ENCODE measurements around the gene PHLDA2.
"Not testable (repeated sequence)": the region's sequence is repeated elsewhere in the genome, so short reads cannot be mapped to it uniquely, and the experiment has no call there.

Gene PHLDA2

GRCh38 chr11:2945031-2945756 lies 16.0 kb upstream of the PHLDA2 start:
- peak; percentile 36 for FAIRE-seq

GRCh38 chr11:2944530-2944929 lies 15.3 kb upstream of the PHLDA2 start:
- no peak for FAIRE-seq

GRCh38 chr11:2943711-2944118 lies 14.5 kb upstream of the PHLDA2 start:
- FAIRE-seq, result no peak

- FAIRE-seq, result no peak
These were observed 13.9 kb upstream of the PHLDA2 start for GRCh38 chr11:2942872-2943710.

- FAIRE-seq, result no peak
These were observed 13.2 kb upstream of the PHLDA2 start for GRCh38 chr11:2942447-2942846.

- no peak for FAIRE-seq
These were observed 12.0 kb upstream of the PHLDA2 start for GRCh38 chr11:2940921-2941821.

- no peak for FAIRE-seq
These were observed 11.1 kb upstream of the PHLDA2 start for GRCh38 chr11:2940147-2940920.

- FAIRE-seq, result not testable (repeated sequence)
These were observed 9.5 kb upstream of the PHLDA2 start for GRCh38 chr11:2938458-2939418.

- FAIRE-seq, result not testable (repeated sequence)
These were observed 8.6 kb upstream of the PHLDA2 start for GRCh38 chr11:2937641-2938457.

- FAIRE-seq, result no peak
These were observed 5.5 kb upstream of the PHLDA2 start for GRCh38 chr11:2934611-2935239.

- FAIRE-seq, result no peak
These were observed 4.9 kb upstream of the PHLDA2 start for GRCh38 chr11:2934021-2934550.

- FAIRE-seq, result no peak
These were observed 4.3 kb upstream of the PHLDA2 start for GRCh38 chr11:2933375-2934020.

GRCh38 chr11:2932850-2933251 lies 3.6 kb upstream of the PHLDA2 start:
- FAIRE-seq, result no peak

GRCh38 chr11:2931771-2932738 lies 2.8 kb upstream of the PHLDA2 start:
- no peak for FAIRE-seq

GRCh38 chr11:2931420-2931746 lies 2.2 kb upstream of the PHLDA2 start:
- no peak for FAIRE-seq

GRCh38 chr11:2930704-2931419 lies 1.6 kb upstream of the PHLDA2 start:
- FAIRE-seq, result no peak
